Measurements from ENCODE around the gene CDC42SE2.

The CDC42SE2 gene

DNA sequence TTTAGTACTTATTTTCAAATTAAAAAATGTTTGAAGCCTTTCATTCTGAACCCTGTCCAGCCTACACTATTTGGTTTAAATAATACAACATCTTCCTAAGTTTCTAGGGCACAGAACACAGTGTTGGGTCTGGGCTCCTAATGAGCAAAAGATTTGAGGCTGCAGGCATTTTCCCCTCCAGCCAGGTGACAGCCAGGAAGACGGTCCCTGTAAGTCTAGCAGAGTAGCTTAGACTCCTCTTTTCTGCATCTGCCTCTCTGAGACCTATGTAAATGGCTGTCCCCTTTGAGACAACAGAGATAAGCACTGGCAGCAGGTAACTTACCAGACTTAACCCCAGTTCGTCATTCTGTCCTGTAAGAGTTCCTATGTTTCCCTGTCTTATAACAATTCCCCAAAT, 141.8 kb downstream of the CDC42SE2 start:
- Histone ChIP-seq H3K4me3 (replicated peaks; ENCODE audit: insufficient read depth, low read length) (no peak overlapping the region), H3K27me3 (ENCODE audit: insufficient read depth, poor library complexity, severe bottlenecking) (no peaks in the 10 kb centered on the region), H3K27ac (replicated peaks) (no peak overlapping the region)
- TF ChIP-seq, protein P1, sequence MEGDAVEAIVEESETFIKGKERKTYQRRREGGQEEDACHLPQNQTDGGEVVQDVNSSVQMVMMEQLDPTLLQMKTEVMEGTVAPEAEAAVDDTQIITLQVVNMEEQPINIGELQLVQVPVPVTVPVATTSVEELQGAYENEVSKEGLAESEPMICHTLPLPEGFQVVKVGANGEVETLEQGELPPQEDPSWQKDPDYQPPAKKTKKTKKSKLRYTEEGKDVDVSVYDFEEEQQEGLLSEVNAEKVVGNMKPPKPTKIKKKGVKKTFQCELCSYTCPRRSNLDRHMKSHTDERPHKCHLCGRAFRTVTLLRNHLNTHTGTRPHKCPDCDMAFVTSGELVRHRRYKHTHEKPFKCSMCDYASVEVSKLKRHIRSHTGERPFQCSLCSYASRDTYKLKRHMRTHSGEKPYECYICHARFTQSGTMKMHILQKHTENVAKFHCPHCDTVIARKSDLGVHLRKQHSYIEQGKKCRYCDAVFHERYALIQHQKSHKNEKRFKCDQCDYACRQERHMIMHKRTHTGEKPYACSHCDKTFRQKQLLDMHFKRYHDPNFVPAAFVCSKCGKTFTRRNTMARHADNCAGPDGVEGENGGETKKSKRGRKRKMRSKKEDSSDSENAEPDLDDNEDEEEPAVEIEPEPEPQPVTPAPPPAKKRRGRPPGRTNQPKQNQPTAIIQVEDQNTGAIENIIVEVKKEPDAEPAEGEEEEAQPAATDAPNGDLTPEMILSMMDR (IDR thresholded peaks at IDR 0.05; ENCODE audit: insufficient read depth, low read length) = no peak
- TF ChIP-seq SPI1 (IDR thresholded peaks at IDR 0.05; ENCODE audit: borderline replicate concordance, low read depth) = no peak
- no peak for TF ChIP-seq POLR2AphosphoS5 (IDR thresholded peaks at IDR 0.05; ENCODE audit: low read depth)
- TF ChIP-seq GABPA (IDR thresholded peaks at IDR 0.05; ENCODE audit: low read depth) = no peak
- TF ChIP-seq, protein P2, sequence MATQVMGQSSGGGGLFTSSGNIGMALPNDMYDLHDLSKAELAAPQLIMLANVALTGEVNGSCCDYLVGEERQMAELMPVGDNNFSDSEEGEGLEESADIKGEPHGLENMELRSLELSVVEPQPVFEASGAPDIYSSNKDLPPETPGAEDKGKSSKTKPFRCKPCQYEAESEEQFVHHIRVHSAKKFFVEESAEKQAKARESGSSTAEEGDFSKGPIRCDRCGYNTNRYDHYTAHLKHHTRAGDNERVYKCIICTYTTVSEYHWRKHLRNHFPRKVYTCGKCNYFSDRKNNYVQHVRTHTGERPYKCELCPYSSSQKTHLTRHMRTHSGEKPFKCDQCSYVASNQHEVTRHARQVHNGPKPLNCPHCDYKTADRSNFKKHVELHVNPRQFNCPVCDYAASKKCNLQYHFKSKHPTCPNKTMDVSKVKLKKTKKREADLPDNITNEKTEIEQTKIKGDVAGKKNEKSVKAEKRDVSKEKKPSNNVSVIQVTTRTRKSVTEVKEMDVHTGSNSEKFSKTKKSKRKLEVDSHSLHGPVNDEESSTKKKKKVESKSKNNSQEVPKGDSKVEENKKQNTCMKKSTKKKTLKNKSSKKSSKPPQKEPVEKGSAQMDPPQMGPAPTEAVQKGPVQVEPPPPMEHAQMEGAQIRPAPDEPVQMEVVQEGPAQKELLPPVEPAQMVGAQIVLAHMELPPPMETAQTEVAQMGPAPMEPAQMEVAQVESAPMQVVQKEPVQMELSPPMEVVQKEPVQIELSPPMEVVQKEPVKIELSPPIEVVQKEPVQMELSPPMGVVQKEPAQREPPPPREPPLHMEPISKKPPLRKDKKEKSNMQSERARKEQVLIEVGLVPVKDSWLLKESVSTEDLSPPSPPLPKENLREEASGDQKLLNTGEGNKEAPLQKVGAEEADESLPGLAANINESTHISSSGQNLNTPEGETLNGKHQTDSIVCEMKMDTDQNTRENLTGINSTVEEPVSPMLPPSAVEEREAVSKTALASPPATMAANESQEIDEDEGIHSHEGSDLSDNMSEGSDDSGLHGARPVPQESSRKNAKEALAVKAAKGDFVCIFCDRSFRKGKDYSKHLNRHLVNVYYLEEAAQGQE (IDR thresholded peaks at IDR 0.05; ENCODE audit: insufficient replicate concordance, low read depth) = no peak
- DNase-seq (ENCODE audit: low read depth in 1 of 2, low spot score in 1 of 2) = no peak

DNA sequence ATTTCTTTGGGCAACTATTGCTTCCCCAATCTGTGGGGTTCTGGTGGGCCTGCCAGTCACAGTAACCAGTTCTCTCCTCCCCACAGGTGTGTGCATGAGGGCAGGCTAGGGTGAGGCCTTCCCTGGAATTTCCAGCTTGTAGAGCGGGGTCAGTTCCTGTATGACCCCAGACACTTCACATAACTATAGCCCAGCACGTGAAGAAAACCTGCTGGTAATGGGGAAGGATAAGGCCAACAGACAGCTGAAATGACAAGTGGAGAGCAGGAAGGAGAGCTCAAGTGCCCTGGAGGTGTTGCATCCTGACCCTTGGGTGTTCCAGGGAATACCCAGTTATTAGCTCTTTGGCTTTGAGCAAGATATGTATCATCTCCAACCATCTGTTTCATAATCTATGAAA, 142.2 kb downstream of the CDC42SE2 start:
- TF ChIP-seq, protein P1 (IDR thresholded peaks at IDR 0.05; ENCODE audit: insufficient read depth, low read length) = no peak
- TF ChIP-seq POLR2AphosphoS5 (IDR thresholded peaks at IDR 0.05; ENCODE audit: low read depth) = no peak
- TF ChIP-seq GABPA (IDR thresholded peaks at IDR 0.05; ENCODE audit: low read depth) = no peak
- no peak for TF ChIP-seq SPI1 (IDR thresholded peaks at IDR 0.05; ENCODE audit: borderline replicate concordance, low read depth)
- TF ChIP-seq, protein P2 (IDR thresholded peaks at IDR 0.05; ENCODE audit: insufficient replicate concordance, low read depth) = no peak
- H3K4me3 ChIP-seq (replicated peaks; ENCODE audit: insufficient read depth, low read length) = no peak overlapping the region
- no peak overlapping the region for H3K27ac ChIP-seq (replicated peaks)
- no peaks in the 10 kb centered on the region for H3K27me3 ChIP-seq (ENCODE audit: insufficient read depth, poor library complexity, severe bottlenecking)
- no peak for DNase-seq (ENCODE audit: low read depth in 1 of 2, low spot score in 1 of 2)

DNA sequence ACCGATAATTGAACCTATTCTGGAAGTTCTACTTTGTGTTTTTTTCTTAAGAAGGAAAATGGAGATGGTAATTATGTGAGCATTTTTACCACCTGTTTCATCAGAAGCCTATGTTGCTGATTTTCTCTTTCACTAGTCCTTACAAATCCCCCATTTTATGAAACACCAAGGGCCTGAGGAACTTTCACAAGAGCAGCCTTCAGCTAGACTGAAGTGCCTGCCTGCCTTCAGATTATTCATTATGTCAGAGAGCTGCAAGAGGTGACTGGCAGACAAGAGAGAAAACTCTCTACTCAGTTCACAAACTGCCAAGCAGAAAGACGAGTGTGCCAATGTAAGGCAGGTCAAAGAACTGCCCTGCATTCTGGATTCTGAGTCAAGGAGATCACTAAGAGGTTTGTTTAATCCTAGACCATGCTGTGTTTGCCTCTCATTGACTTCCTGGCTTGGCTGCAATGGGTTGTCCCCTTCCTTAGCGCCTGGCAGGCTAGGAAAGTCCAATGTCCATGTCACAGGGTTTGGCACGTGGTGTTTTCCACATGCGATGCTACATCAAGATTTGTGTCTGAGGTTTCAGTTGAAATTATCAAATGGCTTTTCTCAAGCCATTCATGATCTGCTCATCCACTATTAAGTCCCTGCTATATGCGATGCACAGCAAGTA, 143.3 kb downstream of the CDC42SE2 start:
- H3K4me3 ChIP-seq (replicated peaks; ENCODE audit: insufficient read depth, low read length) = no peak overlapping the region
- no peak for DNase-seq (ENCODE audit: low read depth in 1 of 2, low spot score in 1 of 2)
- H3K27me3 ChIP-seq (ENCODE audit: insufficient read depth, poor library complexity, severe bottlenecking) = no peaks in the 10 kb centered on the region
- TF ChIP-seq POLR2AphosphoS5 (IDR thresholded peaks at IDR 0.05; ENCODE audit: low read depth) (no peak), SPI1 (IDR thresholded peaks at IDR 0.05; ENCODE audit: borderline replicate concordance, low read depth) (no peak), GABPA (IDR thresholded peaks at IDR 0.05; ENCODE audit: low read depth) (no peak)
- TF ChIP-seq, protein P2 (IDR thresholded peaks at IDR 0.05; ENCODE audit: insufficient replicate concordance, low read depth) = no peak
- TF ChIP-seq, protein P1 (IDR thresholded peaks at IDR 0.05; ENCODE audit: insufficient read depth, low read length) = no peak
- H3K27ac ChIP-seq (replicated peaks) = no peak overlapping the region
